ENCODE data around the gene AOX1. TPM values are rescaled to one million over a fixed set of nuclear protein-coding genes. Genes with fewer than 3 reads are reported as not detected.

Gene AOX1
- polyA plus RNA-seq, 1 experiment = 10.2 TPM

DNA sequence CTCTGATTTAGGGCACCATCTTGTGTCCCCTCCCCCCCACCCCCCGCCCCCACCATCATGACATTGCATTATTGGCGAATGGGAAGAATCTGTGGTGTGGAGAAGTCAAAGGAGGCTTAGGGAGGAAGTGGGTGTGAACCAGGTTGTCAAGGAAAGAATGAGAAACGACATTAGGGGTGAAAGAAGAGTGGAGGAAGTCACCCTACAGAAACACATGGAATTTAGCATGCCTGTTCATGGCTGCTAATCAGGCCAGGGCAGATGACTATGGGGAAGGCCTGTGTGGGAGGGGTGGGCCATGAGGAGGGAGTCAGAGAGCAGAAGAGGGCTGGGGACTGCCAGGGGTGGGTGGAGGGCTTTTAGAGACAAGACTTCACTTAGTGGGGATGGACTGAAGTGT is 81.6 kb downstream of the AOX1 start:
- TF ChIP-seq, protein P1, sequence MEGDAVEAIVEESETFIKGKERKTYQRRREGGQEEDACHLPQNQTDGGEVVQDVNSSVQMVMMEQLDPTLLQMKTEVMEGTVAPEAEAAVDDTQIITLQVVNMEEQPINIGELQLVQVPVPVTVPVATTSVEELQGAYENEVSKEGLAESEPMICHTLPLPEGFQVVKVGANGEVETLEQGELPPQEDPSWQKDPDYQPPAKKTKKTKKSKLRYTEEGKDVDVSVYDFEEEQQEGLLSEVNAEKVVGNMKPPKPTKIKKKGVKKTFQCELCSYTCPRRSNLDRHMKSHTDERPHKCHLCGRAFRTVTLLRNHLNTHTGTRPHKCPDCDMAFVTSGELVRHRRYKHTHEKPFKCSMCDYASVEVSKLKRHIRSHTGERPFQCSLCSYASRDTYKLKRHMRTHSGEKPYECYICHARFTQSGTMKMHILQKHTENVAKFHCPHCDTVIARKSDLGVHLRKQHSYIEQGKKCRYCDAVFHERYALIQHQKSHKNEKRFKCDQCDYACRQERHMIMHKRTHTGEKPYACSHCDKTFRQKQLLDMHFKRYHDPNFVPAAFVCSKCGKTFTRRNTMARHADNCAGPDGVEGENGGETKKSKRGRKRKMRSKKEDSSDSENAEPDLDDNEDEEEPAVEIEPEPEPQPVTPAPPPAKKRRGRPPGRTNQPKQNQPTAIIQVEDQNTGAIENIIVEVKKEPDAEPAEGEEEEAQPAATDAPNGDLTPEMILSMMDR (IDR thresholded peaks at IDR 0.05; ENCODE audit: insufficient read depth, low read depth, low read length) = no peak
- no peaks in the 10 kb centered on the region for H3K27me3 ChIP-seq (ENCODE audit: control insufficient read depth, insufficient read depth, low read length)
- POLR2A ChIA-PET = no interaction called here
- DNase-seq (ENCODE audit: low read depth) = no peak
- no peak overlapping the region for H3K4me3 ChIP-seq (ENCODE audit: low read depth, low read length)
- CTCF ChIA-PET = no interaction called here
- H3K36me3 ChIP-seq (ENCODE audit: control insufficient read depth, insufficient read depth, low read length) = no peaks in the 10 kb centered on the region

DNA sequence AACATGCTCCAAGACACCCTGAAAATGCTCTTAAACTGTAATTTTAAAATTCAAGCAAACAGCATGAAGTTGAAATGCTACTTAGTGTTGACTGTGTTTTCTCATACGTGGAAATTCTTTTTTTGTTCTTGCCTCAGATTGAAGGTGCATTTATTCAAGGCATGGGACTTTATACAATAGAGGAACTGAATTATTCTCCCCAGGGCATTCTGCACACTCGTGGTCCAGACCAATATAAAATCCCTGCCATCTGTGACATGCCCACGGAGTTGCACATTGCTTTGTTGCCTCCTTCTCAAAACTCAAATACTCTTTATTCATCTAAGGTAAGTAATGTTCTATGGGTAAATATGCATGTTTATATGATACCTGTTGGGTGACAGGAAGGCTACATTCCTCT is 82.7 kb downstream of the AOX1 start:
- Histone ChIP-seq H3K36me3 (ENCODE audit: control insufficient read depth, insufficient read depth, low read length) (no peaks in the 10 kb centered on the region), H3K27me3 (ENCODE audit: control insufficient read depth, insufficient read depth, low read length) (no peaks in the 10 kb centered on the region), H3K4me3 (ENCODE audit: low read depth, low read length) (no peak overlapping the region)
- no peak for DNase-seq (ENCODE audit: low read depth)
- ChIA-PET POLR2A (no interaction called here), CTCF (no interaction called here)
- TF ChIP-seq, protein P1 (IDR thresholded peaks at IDR 0.05; ENCODE audit: insufficient read depth, low read depth, low read length) = no peak

DNA sequence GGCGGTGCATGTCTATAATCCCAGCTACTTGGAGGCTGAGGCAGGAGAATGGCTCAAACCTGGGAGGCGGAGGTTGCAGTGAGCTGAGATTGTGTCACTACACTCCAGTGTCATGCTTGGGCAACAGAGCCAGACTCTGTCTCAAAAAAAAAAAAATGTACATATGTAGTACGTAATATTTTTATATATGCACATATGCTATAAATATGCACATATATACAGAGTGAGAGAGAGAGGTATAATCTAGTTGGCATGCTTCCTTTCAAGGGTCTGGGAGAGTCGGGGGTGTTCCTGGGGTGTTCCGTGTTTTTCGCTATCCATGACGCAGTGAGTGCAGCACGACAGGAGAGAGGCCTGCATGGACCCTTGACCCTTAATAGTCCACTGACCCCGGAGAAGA is 83.5 kb downstream of the AOX1 start:
- ChIA-PET POLR2A (no interaction called here), CTCF (no interaction called here)
- TF ChIP-seq, protein P1 (IDR thresholded peaks at IDR 0.05; ENCODE audit: insufficient read depth, low read depth, low read length) = no peak
- no peaks in the 10 kb centered on the region for H3K27me3 ChIP-seq (ENCODE audit: control insufficient read depth, insufficient read depth, low read length)
- H3K36me3 ChIP-seq (ENCODE audit: control insufficient read depth, insufficient read depth, low read length) = no peaks in the 10 kb centered on the region
- no peak overlapping the region for H3K4me3 ChIP-seq (ENCODE audit: low read depth, low read length)
- DNase-seq (ENCODE audit: low read depth) = no peak

DNA sequence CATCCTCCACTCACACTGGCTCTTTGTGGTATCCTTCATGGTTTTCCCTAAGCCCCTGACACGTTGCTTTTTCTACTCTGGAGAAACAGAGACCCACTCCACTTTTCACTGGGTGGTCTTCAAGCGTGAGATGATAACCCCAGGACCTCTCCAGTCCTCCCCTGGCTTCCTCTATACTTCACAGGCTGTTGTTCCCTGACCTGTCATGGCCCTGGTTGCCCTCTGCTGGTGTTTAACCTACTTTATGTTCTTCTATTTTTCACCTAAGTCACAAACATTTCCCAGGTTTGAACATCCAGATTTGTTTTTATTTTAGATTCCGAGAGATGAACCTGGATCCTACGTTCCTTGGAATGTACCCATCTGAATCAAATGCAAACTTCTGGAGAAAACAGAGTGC is 84.5 kb downstream of the AOX1 start:
- CTCF ChIA-PET = no interaction called here
- TF ChIP-seq, protein P1 (IDR thresholded peaks at IDR 0.05; ENCODE audit: insufficient read depth, low read depth, low read length) = no peak
- no peaks in the 10 kb centered on the region for H3K36me3 ChIP-seq (ENCODE audit: control insufficient read depth, insufficient read depth, low read length)
- DNase-seq (ENCODE audit: low read depth) = no peak
- no peaks in the 10 kb centered on the region for H3K27me3 ChIP-seq (ENCODE audit: control insufficient read depth, insufficient read depth, low read length)
- POLR2A ChIA-PET = no interaction called here
- no peak overlapping the region for H3K4me3 ChIP-seq (ENCODE audit: low read depth, low read length)

DNA sequence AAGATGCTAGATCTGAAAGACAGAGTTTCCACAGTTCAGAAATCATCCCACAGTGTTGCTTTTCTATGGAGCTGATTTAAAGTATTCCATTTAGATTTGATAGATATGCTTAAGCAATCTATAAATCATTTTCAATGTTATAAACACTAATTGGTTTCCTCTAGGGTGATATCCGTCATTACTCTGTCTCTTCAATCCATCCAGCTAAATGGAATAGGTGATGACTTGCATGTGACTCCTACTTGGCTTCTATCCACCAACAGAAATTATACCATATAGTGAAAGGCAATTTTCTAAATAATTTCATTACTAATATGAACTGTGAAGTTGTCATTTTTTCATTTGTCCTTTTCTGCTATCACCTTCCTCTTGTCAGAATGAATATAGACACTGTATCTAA is 84.9 kb downstream of the AOX1 start:
- Histone ChIP-seq H3K4me3 (ENCODE audit: low read depth, low read length) (no peak overlapping the region), H3K36me3 (ENCODE audit: control insufficient read depth, insufficient read depth, low read length) (no peaks in the 10 kb centered on the region), H3K27me3 (ENCODE audit: control insufficient read depth, insufficient read depth, low read length) (no peaks in the 10 kb centered on the region)
- no peak for DNase-seq (ENCODE audit: low read depth)
- POLR2A ChIA-PET = no interaction called here
- CTCF ChIA-PET = no interaction called here
- TF ChIP-seq, protein P1 (IDR thresholded peaks at IDR 0.05; ENCODE audit: insufficient read depth, low read depth, low read length) = no peak
